T-helper 1 cell treated with Interleukin-12 subunit alpha and Interleukin-12 subunit beta and Interleukin-4 antibody, amounts not matched to agents 30 μg/mL and 1 μg/mL, for 36 hours (primary cell): ENCODE data around the gene NPAS2.

Source experiments
- H3K27ac Mint-ChIP-seq: one replicate; pipeline ENCODE4 v1.8.0; 2021; ENCODE audit warnings: mild to moderate bottlenecking, mixed read lengths
- H3K27me3 Mint-ChIP-seq: one replicate; pipeline ENCODE4 v1.8.0; 2021; ENCODE audit warnings: low read depth, mixed read lengths
- H3K36me3 Mint-ChIP-seq: one replicate; pipeline ENCODE4 v1.8.0; 2021; ENCODE audit warnings: low read depth, mixed read lengths
- H3K4me1 Mint-ChIP-seq: one replicate; pipeline ENCODE4 v1.8.0; 2021; ENCODE audit warnings: low read depth, mixed read lengths
- H3K4me3 Mint-ChIP-seq: one replicate; pipeline ENCODE4 v1.8.0; 2021; ENCODE audit warnings: mild to moderate bottlenecking, moderate library complexity, mixed read lengths
- H3K9me3 Mint-ChIP-seq: one replicate; pipeline ENCODE4 v1.8.0; 2021; ENCODE audit warnings: mixed read lengths

The NPAS2 gene

DNA sequence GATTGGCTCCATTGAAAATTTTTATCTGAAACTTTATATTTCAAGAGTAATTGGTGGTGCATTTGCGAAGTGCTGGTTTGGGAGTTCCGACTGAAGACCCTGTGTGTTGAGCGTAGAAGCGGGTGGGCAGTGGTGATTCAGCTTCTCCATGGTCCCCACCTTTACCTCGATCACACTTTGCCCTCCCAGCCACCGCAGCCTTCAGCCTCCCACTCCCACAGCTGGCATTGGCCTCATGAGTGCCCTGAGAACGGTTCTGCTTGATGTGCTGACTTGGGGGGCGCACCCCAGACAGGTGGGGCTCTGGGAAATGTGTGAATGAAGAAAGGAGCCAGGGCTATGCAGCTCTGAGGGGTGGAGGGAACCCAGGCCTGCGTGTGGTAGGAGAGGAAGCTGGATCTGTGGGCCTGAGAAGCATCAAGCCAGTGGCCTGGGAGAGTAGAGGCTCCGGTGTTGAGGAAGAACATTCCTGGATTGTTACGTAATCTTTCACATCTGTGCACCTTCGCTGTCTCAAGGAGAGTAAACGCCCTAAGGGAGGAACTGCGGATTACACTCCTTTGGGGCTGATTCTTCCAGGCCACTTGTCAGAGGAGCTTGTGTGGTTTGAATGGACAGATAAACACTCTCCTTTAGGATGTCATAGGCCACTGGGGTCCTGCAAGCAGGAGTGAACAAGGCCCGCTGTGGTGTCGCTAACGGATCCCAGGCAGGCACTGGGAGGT, 83.8 kb downstream of the NPAS2 start:
- Mint-ChIP-seq H3K9me3 (no peaks in the 10 kb centered on the region), H3K4me1 (peaks cover 3% of the 10 kb centered on the region), H3K27ac (no peak overlapping the region), H3K27me3 (no peaks in the 10 kb centered on the region), H3K4me3 (no peak overlapping the region), H3K36me3 (no peaks in the 10 kb centered on the region)

DNA sequence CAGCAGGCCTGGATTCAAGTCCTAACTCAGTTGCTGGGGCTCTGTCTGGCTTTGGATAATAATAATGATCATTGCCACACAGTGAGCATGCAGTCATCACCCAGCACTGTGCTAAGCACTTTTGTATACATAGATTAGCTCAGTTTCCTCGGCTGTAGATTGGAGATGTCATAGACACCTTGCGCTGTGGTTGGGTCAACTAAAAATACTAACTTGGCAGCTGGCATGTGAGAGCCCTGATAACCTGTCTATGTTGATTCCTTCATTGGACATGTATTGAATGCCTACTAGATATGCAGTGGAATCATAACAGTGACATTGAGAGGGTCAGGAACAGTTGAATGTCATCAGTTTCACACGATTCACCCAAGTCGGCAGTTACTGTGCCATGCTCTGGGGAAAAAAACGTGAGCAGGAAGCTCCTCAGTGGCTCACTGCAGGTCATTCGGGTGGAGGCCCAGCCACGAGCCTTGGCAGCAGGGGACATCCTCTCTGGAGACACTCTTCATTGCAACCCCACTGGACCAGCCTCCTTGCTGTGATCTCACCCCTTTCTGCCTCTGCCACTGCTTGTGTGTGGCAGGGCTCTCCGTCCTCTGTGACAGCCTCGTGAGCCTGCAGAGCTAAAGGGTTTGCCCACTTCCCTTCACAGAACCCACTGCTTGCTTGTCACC, 85.3 kb downstream of the NPAS2 start:
- H3K27me3 Mint-ChIP-seq = no peaks in the 10 kb centered on the region
- H3K4me1 Mint-ChIP-seq = peaks cover 3% of the 10 kb centered on the region
- no peak overlapping the region for H3K4me3 Mint-ChIP-seq
- H3K36me3 Mint-ChIP-seq = no peaks in the 10 kb centered on the region
- no peaks in the 10 kb centered on the region for H3K9me3 Mint-ChIP-seq
- no peak overlapping the region for H3K27ac Mint-ChIP-seq

DNA sequence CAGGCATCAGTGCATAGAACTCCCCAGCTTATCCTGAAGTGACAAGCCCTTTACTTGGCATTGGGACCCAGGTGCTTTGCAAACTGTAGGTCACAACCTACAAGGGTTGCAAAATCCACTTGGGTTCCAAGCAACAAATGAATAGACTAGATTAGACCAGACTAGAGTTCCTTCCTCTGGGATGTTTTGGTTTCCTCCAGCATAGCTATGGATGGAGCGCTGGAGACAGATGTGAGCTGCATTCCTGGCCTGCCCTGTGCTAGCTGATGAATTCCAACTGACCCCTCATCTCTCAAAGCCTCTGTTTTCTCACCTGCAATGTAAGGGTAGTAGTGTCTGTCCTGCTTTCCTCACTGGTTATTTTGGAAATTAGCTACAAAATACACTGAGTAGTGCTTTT, 86.2 kb downstream of the NPAS2 start:
- no peaks in the 10 kb centered on the region for H3K36me3 Mint-ChIP-seq
- H3K9me3 Mint-ChIP-seq = no peaks in the 10 kb centered on the region
- H3K27me3 Mint-ChIP-seq = no peaks in the 10 kb centered on the region
- H3K4me1 Mint-ChIP-seq = peaks cover 3% of the 10 kb centered on the region
- no peak overlapping the region for H3K4me3 Mint-ChIP-seq
- H3K27ac Mint-ChIP-seq = no peak overlapping the region

DNA sequence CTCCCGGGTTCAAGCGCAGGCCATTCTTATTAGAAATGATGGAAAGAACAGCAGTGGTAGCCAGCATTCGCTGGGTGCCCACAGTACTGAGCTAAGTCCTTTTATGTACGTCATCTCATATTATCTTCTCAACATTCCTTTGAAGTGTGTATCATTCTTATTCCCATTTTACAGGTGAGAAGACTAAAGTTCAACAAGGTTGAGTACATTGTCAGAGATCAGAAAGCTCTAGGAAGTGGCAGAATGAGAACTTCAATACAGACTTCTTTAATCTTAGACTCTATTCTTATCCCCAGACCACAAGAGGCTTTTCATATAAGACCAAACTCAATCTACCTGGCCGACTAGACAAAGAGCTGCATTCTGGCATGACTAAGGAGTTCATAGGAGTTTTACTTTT, 86.7 kb downstream of the NPAS2 start:
- peaks cover 3% of the 10 kb centered on the region for H3K4me1 Mint-ChIP-seq
- no peaks in the 10 kb centered on the region for H3K36me3 Mint-ChIP-seq
- H3K4me3 Mint-ChIP-seq = no peak overlapping the region
- no peak overlapping the region for H3K27ac Mint-ChIP-seq
- H3K27me3 Mint-ChIP-seq = no peaks in the 10 kb centered on the region
- no peaks in the 10 kb centered on the region for H3K9me3 Mint-ChIP-seq

DNA sequence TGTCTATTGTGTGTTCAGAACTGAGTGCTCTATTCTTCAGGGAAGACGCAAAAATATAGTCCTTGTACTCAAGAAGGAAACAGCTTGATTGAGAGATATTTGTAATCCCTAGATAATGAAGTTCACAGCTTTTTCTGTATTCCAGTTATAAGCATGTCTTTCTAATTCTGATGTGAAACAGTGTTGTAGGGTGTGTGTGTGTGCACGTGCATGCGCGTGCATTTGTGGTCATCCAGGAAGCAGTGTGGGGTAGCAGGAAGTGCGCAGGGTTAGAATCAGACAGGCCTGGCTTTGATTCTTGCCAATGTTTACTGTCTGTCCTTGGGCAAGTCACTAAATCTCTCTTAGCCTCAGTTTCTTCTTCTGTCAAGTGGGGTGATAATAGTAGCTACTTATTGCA, 87.9 kb downstream of the NPAS2 start:
- Mint-ChIP-seq H3K27me3 (no peaks in the 10 kb centered on the region), H3K9me3 (no peaks in the 10 kb centered on the region), H3K27ac (no peak overlapping the region), H3K4me3 (no peak overlapping the region), H3K36me3 (no peaks in the 10 kb centered on the region), H3K4me1 (peaks cover 3% of the 10 kb centered on the region)

DNA sequence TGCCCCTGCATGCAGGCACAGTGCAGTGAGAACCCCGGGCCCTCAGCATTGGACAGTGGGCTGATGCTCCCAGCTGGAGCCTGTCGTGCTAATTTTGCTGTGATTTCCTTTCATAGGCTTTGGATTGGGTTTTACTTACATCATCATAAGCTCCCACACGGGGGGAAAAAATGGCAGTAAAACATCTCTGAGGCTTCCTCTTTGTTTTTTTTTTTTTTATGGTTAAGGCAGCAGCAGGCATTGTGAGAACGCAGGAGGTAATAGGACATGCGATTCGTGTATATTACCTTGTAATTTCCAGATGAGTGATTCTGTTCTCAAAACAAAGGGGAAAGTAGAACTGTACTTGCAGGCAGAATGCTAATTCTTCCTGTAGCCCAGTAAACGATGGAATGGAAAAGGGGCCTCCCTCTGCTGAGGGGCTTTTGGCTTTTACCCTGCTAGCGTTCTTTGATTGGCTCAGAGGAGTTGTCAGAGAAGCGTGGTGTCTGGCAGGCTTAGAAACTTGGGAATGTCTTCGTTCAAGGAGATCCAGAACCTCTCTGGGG, 89.7 kb downstream of the NPAS2 start:
- H3K27me3 Mint-ChIP-seq = no peaks in the 10 kb centered on the region

DNA sequence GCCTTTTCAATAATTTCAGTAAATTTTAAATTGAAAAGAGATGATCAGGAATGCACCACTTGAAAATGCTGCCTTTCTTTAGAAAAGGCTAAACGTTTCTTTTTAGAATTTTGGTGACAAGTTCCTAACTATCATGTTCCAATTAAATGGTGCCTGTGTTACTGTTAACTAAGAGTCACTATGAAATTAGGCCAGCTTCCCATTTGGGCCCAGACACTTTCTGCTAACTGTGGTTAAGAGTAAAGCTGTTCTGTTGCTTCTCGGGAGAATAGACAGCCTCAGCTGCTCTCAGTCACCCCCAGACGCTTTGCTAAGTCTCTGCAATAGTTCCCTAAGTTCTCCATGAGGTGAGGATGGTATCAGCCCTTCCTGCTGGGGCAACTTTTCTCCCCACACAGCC, 90.2 kb downstream of the NPAS2 start:
- Mint-ChIP-seq H3K9me3 (no peaks in the 10 kb centered on the region), H3K27ac (no peak overlapping the region), H3K36me3 (no peaks in the 10 kb centered on the region), H3K4me3 (no peak overlapping the region), H3K4me1 (peaks cover 3% of the 10 kb centered on the region), H3K27me3 (no peaks in the 10 kb centered on the region)

More for the DNA sequence above, 89.7 kb downstream of the NPAS2 start:
- H3K36me3 Mint-ChIP-seq = no peaks in the 10 kb centered on the region
- no peaks in the 10 kb centered on the region for H3K9me3 Mint-ChIP-seq
- H3K4me1 Mint-ChIP-seq = peaks cover 3% of the 10 kb centered on the region
- H3K27ac Mint-ChIP-seq = no peak overlapping the region
- no peak overlapping the region for H3K4me3 Mint-ChIP-seq

DNA sequence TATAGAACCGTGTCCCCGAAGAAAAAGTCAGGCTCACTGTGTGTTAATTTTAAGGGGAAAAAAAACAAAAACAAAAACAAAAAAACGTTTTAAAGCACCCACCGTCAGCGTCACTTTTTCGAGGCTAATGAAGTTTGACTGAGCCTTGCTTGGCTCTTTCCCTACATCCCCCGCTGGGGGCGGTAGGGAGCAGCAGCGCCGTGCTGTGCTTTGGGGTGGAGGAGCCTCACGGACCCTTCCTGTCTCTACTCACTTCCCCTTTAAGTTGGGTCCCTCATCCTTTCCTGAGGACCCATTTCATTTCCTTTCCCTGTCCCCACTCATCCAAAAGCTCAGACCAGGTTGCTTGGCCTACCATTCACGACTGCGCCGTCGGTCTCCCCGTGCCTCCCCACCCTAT, 99.4 kb downstream of the NPAS2 start:
- Mint-ChIP-seq H3K4me1 (peaks cover under 1% of the 10 kb centered on the region), H3K4me3 (no peak overlapping the region), H3K9me3 (no peaks in the 10 kb centered on the region), H3K27ac (no peak overlapping the region), H3K36me3 (no peaks in the 10 kb centered on the region), H3K27me3 (no peaks in the 10 kb centered on the region)

DNA sequence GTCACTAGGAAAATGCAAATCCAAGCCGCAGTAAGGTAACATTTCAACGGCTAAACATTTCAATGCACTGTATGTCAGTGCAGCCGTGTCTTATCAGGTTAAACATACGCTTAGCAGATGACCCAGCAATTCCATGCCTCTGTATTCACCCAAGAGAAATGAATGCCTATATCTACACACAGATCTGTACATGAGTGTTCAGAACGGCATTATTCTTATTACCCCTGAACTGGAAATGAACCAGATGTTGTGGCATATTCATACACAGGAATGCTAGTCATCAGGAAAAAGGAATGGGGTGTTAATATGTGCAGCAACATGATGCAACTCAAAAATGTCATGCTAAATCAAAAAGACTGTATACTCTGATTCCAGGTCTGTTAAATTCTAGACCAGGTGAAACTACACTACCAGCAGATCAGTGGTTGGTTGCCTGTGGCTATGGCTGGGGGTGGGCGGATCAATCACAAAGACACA, 101.8 kb downstream of the NPAS2 start:
- peaks cover 2% of the 10 kb centered on the region for H3K4me1 Mint-ChIP-seq
- H3K9me3 Mint-ChIP-seq = no peaks in the 10 kb centered on the region
- no peaks in the 10 kb centered on the region for H3K27me3 Mint-ChIP-seq
- no peaks in the 10 kb centered on the region for H3K36me3 Mint-ChIP-seq
- H3K27ac Mint-ChIP-seq = no peak overlapping the region
- H3K4me3 Mint-ChIP-seq = no peak overlapping the region

DNA sequence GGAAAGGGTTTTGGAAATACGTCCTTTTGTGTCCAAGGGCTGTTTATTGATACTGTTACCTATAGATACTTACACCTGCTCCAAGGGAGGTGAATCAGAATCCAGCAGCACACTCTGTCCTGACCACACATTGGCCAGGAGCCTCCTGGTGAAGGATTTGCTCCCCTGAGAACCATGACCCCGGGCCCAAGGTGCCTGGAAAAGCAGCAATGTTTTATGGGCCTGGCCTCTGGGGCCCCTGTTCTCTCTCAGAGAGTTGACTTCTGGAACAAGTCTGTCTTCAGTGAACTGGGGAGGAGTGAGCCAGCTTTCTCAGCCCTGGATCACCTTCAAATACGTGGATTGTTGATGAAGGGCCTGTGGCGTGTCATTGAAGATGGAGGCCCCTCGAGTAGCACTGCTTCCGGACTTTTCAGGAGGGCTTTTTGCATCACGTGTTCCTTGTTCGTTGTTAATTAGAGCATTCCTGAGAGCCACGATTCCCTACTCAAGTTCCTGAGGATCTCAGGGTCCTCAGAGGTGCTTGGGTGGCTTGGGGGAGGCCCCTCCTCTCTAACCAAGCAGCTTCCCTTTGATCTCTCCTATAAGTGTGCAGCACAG, 103.6 kb downstream of the NPAS2 start:
- H3K4me1 Mint-ChIP-seq = peaks cover 2% of the 10 kb centered on the region
- no peak overlapping the region for H3K27ac Mint-ChIP-seq

DNA sequence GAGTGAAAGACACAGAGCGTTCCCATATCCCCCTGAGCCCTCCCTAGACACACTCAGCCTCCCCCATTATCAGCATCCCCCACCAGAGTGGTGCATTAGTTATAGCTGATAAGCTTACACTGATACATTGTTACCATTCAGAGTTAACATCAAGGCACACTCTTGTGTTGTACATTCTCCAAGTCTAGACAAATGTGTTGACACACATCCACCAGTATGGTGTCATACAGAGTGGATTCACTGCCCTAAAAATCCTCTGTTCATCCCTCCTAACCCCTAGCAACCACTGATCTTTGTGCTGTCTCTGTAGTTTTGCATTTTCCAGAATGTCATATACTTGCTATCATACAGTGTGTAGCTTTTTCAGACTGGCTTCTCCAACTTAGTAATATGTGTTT, 104.2 kb downstream of the NPAS2 start:
- H3K9me3 Mint-ChIP-seq = no peaks in the 10 kb centered on the region
- H3K4me1 Mint-ChIP-seq = peaks cover 2% of the 10 kb centered on the region
- no peaks in the 10 kb centered on the region for H3K27me3 Mint-ChIP-seq
- peak overlapping the region; percentile 4 for H3K27ac Mint-ChIP-seq
- no peak overlapping the region for H3K4me3 Mint-ChIP-seq
- H3K36me3 Mint-ChIP-seq = no peaks in the 10 kb centered on the region

More for the DNA sequence above, 103.6 kb downstream of the NPAS2 start:
- Mint-ChIP-seq H3K36me3 (no peaks in the 10 kb centered on the region), H3K27me3 (no peaks in the 10 kb centered on the region), H3K4me3 (no peak overlapping the region), H3K9me3 (no peaks in the 10 kb centered on the region)

DNA sequence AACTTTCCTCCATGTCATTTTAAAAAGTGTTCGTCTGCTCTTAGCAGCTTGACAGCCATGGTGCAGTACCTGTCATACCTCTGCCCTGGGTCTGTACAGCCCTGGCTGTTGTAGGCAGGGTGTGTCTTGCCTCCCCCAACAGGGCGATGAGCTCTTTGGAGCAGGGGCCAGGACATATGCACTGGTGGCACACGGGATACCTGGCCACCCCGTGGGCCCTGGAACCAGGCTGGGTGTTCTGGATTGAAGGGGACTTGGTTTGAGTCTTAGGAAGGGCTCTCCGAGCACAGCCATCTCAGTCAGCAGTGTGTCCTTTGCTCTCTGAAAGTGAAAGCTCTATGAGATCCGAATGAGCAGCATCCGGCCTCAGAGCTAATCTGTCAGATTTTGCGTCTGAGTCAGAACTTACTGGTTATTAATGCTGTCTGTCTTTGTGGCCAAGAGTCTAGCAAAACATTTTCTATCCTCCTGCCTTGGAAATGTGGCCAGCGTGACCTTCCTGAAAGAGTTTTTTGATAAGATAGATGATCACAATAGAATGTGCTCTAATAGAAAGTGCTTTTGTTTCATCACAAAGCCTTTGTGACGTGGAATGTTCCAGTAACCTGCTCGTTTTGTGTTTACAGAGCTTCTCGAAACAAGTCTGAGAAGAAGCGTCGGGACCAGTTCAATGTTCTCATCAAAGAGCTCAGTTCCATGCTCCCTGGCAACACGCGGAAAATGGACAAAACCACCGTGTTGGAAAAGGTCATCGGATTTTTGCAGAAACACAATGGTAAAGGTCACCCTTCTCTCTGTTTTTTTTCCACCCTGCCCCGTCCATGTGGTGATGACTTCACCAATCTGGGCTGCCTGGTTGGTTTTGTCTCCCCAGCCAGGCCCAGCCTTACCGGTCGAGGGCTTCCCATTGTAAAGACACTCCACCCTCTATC, 104.8 kb downstream of the NPAS2 start:
- H3K36me3 Mint-ChIP-seq = no peaks in the 10 kb centered on the region
- peak overlapping the region; percentile 13 for H3K4me3 Mint-ChIP-seq
- peaks cover 2% of the 10 kb centered on the region for H3K4me1 Mint-ChIP-seq
- H3K9me3 Mint-ChIP-seq = no peaks in the 10 kb centered on the region
- no peaks in the 10 kb centered on the region for H3K27me3 Mint-ChIP-seq
- H3K27ac Mint-ChIP-seq = peak overlapping the region; percentile 4

DNA sequence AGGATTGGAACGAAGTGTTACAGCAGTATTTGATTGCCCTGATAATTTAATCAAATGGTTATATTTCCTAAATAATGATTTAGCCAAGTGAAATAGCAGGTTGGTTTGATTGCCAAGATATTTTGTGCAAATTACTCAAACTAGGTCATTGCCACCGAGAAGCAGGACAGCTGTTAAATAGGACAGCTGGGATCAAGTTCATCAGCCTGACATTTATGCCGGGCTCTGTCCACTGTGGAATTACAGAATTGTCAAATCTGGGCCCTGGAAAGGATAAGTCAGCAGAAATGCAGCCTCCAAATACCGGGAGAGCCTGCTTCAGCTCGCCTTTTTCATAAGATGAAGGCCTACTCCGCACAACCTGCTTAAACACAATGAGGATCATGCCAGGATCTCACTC, 108.3 kb downstream of the NPAS2 start:
- Mint-ChIP-seq H3K27me3 (no peaks in the 10 kb centered on the region), H3K9me3 (no peaks in the 10 kb centered on the region), H3K27ac (no peak overlapping the region), H3K4me1 (peaks cover 2% of the 10 kb centered on the region), H3K4me3 (no peak overlapping the region), H3K36me3 (no peaks in the 10 kb centered on the region)

DNA sequence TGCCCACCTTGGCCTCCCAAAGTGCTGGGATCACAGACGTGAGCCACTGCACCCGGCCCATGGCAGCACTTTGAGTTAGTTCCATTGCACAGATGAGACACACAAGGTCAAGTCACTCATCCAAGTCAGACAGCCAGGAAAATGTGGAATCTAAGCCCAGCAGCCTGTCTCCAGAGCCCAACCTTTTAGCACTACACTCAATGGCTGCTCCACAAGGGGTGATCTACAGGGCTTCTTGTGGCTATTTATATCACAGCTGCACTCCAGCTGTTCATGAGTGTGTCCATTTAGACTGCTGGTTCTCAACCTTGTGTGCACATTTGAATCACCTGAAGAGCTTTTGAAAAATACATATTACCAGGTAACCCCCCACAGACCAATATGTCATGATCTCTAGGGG, 109.2 kb downstream of the NPAS2 start:
- Mint-ChIP-seq H3K4me1 (peaks cover 2% of the 10 kb centered on the region), H3K27ac (no peak overlapping the region), H3K9me3 (no peaks in the 10 kb centered on the region), H3K36me3 (no peaks in the 10 kb centered on the region), H3K27me3 (no peaks in the 10 kb centered on the region), H3K4me3 (no peak overlapping the region)
